ENCODE data around the gene TBC1D5. TPM values are rescaled to one million over a fixed set of nuclear protein-coding genes. Genes with fewer than 3 reads are reported as not detected.
"Not testable (repeated sequence)": the region's sequence is repeated elsewhere in the genome, so short reads cannot be mapped to it uniquely, and the experiment has no call there.

TBC1D5 gene
- total RNA-seq, 1 experiment from 2014 or later: 51.3 TPM

- no peak for DNase-seq (ENCODE audit: low spot score)
- in situ Hi-C loops (cut with HindIII; ENCODE audit: low sequenced_read_pairs): no loop called here
Observed at GRCh38 chr3:17674082-17674686, 68.2 kb downstream of the TBC1D5 start.

GRCh38 chr3:17672506-17672905 lies 69.9 kb downstream of the TBC1D5 start:
- DNase-seq (ENCODE audit: low spot score): peak; percentile 24
- in situ Hi-C loops (cut with HindIII; ENCODE audit: low sequenced_read_pairs): no loop called here

- DNase-seq (ENCODE audit: low spot score): no peak
- in situ Hi-C loops (cut with HindIII; ENCODE audit: low sequenced_read_pairs): no loop called here
Observed at GRCh38 chr3:17670749-17671148, 71.7 kb downstream of the TBC1D5 start.

GRCh38 chr3:17664923-17665322 lies 77.5 kb downstream of the TBC1D5 start:
- in situ Hi-C loops (cut with HindIII; ENCODE audit: low sequenced_read_pairs): no loop called here
- DNase-seq (ENCODE audit: low spot score): no peak

- in situ Hi-C loops (cut with HindIII; ENCODE audit: low sequenced_read_pairs): no loop called here
- no peak for DNase-seq (ENCODE audit: low spot score)
Observed at GRCh38 chr3:17656264-17656663, 86.2 kb downstream of the TBC1D5 start.

- DNase-seq (ENCODE audit: low spot score): no peak
- in situ Hi-C loops (cut with HindIII; ENCODE audit: low sequenced_read_pairs): no loop called here
Observed at GRCh38 chr3:17655743-17656142, 86.7 kb downstream of the TBC1D5 start.

- in situ Hi-C loops (cut with HindIII; ENCODE audit: low sequenced_read_pairs); DNase-seq (ENCODE audit: low spot score): not testable (repeated sequence)
Observed at GRCh38 chr3:17649748-17650147, 92.7 kb downstream of the TBC1D5 start.

- DNase-seq (ENCODE audit: low spot score); in situ Hi-C loops (cut with HindIII; ENCODE audit: low sequenced_read_pairs): not testable (repeated sequence)
Observed at GRCh38 chr3:17648630-17649355, 93.6 kb downstream of the TBC1D5 start.

- DNase-seq (ENCODE audit: low spot score): peak; percentile 58
- in situ Hi-C loops (cut with HindIII; ENCODE audit: low sequenced_read_pairs): no loop called here
Observed at GRCh38 chr3:17645074-17645698, 97.2 kb downstream of the TBC1D5 start.

GRCh38 chr3:17643691-17644090 lies 98.7 kb downstream of the TBC1D5 start:
- DNase-seq (ENCODE audit: low spot score): no peak
- in situ Hi-C loops (cut with HindIII; ENCODE audit: low sequenced_read_pairs): no loop called here

GRCh38 chr3:17642474-17642873 lies 100.0 kb downstream of the TBC1D5 start:
- in situ Hi-C loops (cut with HindIII; ENCODE audit: low sequenced_read_pairs): no loop called here
- DNase-seq (ENCODE audit: low spot score): no peak

GRCh38 chr3:17640466-17640865 lies 102.0 kb downstream of the TBC1D5 start:
- in situ Hi-C loops (cut with HindIII; ENCODE audit: low sequenced_read_pairs): no loop called here

GRCh38 chr3:17639765-17640164 lies 102.7 kb downstream of the TBC1D5 start:
- no peak for DNase-seq (ENCODE audit: low spot score)
- in situ Hi-C loops (cut with HindIII; ENCODE audit: low sequenced_read_pairs): no loop called here

More at GRCh38 chr3:17640466-17640865, 102.0 kb downstream of the TBC1D5 start:
- no peak for DNase-seq (ENCODE audit: low spot score)

- DNase-seq (ENCODE audit: low spot score): no peak
- in situ Hi-C loops (cut with HindIII; ENCODE audit: low sequenced_read_pairs): no loop called here
Observed at GRCh38 chr3:17639257-17639656, 103.2 kb downstream of the TBC1D5 start.

GRCh38 chr3:17638356-17638755 lies 104.1 kb downstream of the TBC1D5 start:
- in situ Hi-C loops (cut with HindIII; ENCODE audit: low sequenced_read_pairs): no loop called here
- DNase-seq (ENCODE audit: low spot score): no peak

- DNase-seq (ENCODE audit: low spot score); in situ Hi-C loops (cut with HindIII; ENCODE audit: low sequenced_read_pairs): not testable (repeated sequence)
Observed at GRCh38 chr3:17635675-17636074, 106.8 kb downstream of the TBC1D5 start.

GRCh38 chr3:17634964-17635363 lies 107.5 kb downstream of the TBC1D5 start:
- no peak for DNase-seq (ENCODE audit: low spot score)
- in situ Hi-C loops (cut with HindIII; ENCODE audit: low sequenced_read_pairs): no loop called here

- in situ Hi-C loops (cut with HindIII; ENCODE audit: low sequenced_read_pairs): no loop called here
- DNase-seq (ENCODE audit: low spot score): no peak
Observed at GRCh38 chr3:17634201-17634600, 108.2 kb downstream of the TBC1D5 start.

- in situ Hi-C loops (cut with HindIII; ENCODE audit: low sequenced_read_pairs): no loop called here
- DNase-seq (ENCODE audit: low spot score): no peak
Observed at GRCh38 chr3:17632401-17633100, 109.9 kb downstream of the TBC1D5 start.

GRCh38 chr3:17631609-17632008 lies 110.8 kb downstream of the TBC1D5 start:
- DNase-seq (ENCODE audit: low spot score): no peak
- in situ Hi-C loops (cut with HindIII; ENCODE audit: low sequenced_read_pairs): no loop called here

Data from G401 (cell line).